K562 (cell line): ENCODE results near the gene P2RX2. TPM values are rescaled to one million over a fixed set of nuclear protein-coding genes. Genes with fewer than 3 reads are reported as not detected.

Experiments
- ATAC-seq: fragments of 200-7000 bp; cut with Tn5 transposase; 3 replicates; pipeline ENCODE4 v1.9.1; 2020; ENCODE audit warnings: moderate library complexity
- BruUV-seq: library from RNA; stranded (reverse); fragments of 400-500 nt; replicated peaks from 2 replicates; lab custom pipeline; 2021; lab: Mats Ljungman, UMichigan
- CTCF ChIA-PET: fragments of 300-600 bp; formaldehyde crosslinking; extraction: SDS; loops from one replicate; lab custom pipeline; 2021; ENCODE audit warnings: low intra/inter-chr PET ratio; lab: Yijun Ruan, JAX
- POLR2A ChIA-PET: fragments of 300-600, 350-650 bp; sonication (Branson Sonifier 250); formaldehyde crosslinking; extraction: SDS; loops from one replicate; lab custom pipeline; 2021; ENCODE audit warnings: antibody characterized with exemption, inconsistent platforms; lab: Yijun Ruan, JAX
- DNase-seq, 4 experiments: peaks; one replicate each; pipeline versions ENCODE4 v3.0.0 to v3.0.0-alpha.2; 2011 to 2018; ENCODE audit warnings: low spot score in 3 of 4, mixed read lengths in 3 of 4; ENCODE audit errors: extremely low read depth in 1 of 4
- FAIRE-seq: peaks from 2 replicates; lab custom pipeline; 2011; peaks lifted over from hg19 to GRCh38; lab: Jason Lieb, UNC
- H2AFZ ChIP-seq: 2 replicates; pipeline ENCODE4 v1.6.0; 2011; ENCODE audit warnings: low read depth, low read length, control low read depth, inconsistent platforms
- H3K27ac ChIP-seq: fragments of 200-600 bp; 3 replicates; pipeline ENCODE4 v1.8.0; 2011; ENCODE audit warnings: low read depth, mild to moderate bottlenecking, control low read depth, inconsistent platforms, low read length, moderate library complexity, mixed read lengths; ENCODE audit errors: extremely low read depth
- H3K27me3 ChIP-seq, 2 experiments: fragments of 300-600 bp in 1 of 2; 2 replicates in 1 of 2; 3 replicates in 1 of 2; pipeline versions ENCODE4 v1.6.0 to v1.8.0; 2011; ENCODE audit warnings: inconsistent platforms in 2 of 2, low read length in 2 of 2, mild to moderate bottlenecking in 1 of 2, mixed read lengths in 1 of 2, moderate library complexity in 1 of 2; ENCODE audit not compliant: control insufficient read depth in 2 of 2, insufficient read depth in 2 of 2
- H3K36me3 ChIP-seq: fragments of 300-600 bp; 3 replicates; pipeline ENCODE4 v1.8.0; 2011; ENCODE audit warnings: mild to moderate bottlenecking, low read length, inconsistent platforms; ENCODE audit not compliant: control insufficient read depth, insufficient read depth
- H3K4me1 ChIP-seq, 2 experiments: fragments of 200-600 bp in 1 of 2; replicated peaks in 1 of 2; 2 replicates in 1 of 2; 3 replicates in 1 of 2; pipeline versions ENCODE4 v1.5.1 to v1.8.0; 2011; ENCODE audit warnings: inconsistent platforms in 2 of 2, low read length in 2 of 2, mild to moderate bottlenecking in 1 of 2, mixed read lengths in 1 of 2, moderate library complexity in 1 of 2; ENCODE audit not compliant: control insufficient read depth in 2 of 2, insufficient read depth in 2 of 2
- H3K4me2 ChIP-seq: 2 replicates; pipeline ENCODE4 v1.6.1; 2011; ENCODE audit warnings: low read length, control low read depth, inconsistent platforms, mixed read lengths; ENCODE audit not compliant: insufficient read depth
- H3K4me3 ChIP-seq: fragments of 200-600 bp; sonication (generic), shearing (Covaris generic); 2 replicates; pipeline ENCODE4 v1.5.1; 2016; ENCODE audit warnings: control low read depth, inconsistent platforms
- H3K79me2 ChIP-seq: fragments of 200-600 bp; 3 replicates; pipeline ENCODE4 v1.8.0; 2011; ENCODE audit warnings: low read length, inconsistent platforms; ENCODE audit not compliant: control insufficient read depth, insufficient read depth
- H3K9ac ChIP-seq, 2 experiments: 2 replicates each; pipeline versions ENCODE4 v1.6.0 to v1.6.1; 2011; ENCODE audit warnings: low read depth in 2 of 2, low read length in 2 of 2, control low read depth in 1 of 2, inconsistent platforms in 1 of 2, mild to moderate bottlenecking in 1 of 2, mixed read lengths in 1 of 2; ENCODE audit not compliant: insufficient read depth in 1 of 2
- H3K9me1 ChIP-seq: one replicate; pipeline ENCODE4 v1.6.0; 2011; ENCODE audit warnings: inconsistent platforms, mild to moderate bottlenecking, low read length, moderate library complexity; ENCODE audit not compliant: control insufficient read depth, insufficient read depth
- H3K9me3 ChIP-seq: replicated peaks from 2 replicates; pipeline ENCODE4 v1.5.1; 2011; ENCODE audit warnings: low read depth, low read length, inconsistent platforms; ENCODE audit not compliant: control insufficient read depth, insufficient read depth
- H4K20me1 ChIP-seq: replicated peaks from 2 replicates; pipeline ENCODE4 v1.6.1; 2011; ENCODE audit warnings: low read length, inconsistent platforms, mixed read lengths; ENCODE audit not compliant: control insufficient read depth, insufficient read depth
- CREB1 ChIP-seq, 2 experiments: sonication (generic) in 1 of 2; formaldehyde crosslinking in 1 of 2; IDR thresholded peaks; 2 replicates each; pipeline versions ENCODE4 v1.6.1 to v1.8.0; 2012 to 2022; ENCODE audit warnings: inconsistent platforms in 1 of 2, mild to moderate bottlenecking in 1 of 2, missing genetic modification reagents in 1 of 2, moderate library complexity in 1 of 2
- CREB3 ChIP-seq: fragments of 450-650 bp; conservative IDR thresholded peaks from 2 replicates; pipeline ENCODE4 v1.6.1; 2016; ENCODE audit warnings: missing genetic modification characterization, low read depth, mild to moderate bottlenecking, missing compliant biosample characterization, moderate library complexity
- CTCFL ChIP-seq: IDR thresholded peaks from 2 replicates; pipeline ENCODE4 v1.6.1; 2011; ENCODE audit warnings: borderline replicate concordance, low read depth, mild to moderate bottlenecking, moderate library complexity, low read length; ENCODE audit not compliant: insufficient read depth, poor library complexity, severe bottlenecking
- KDM1A ChIP-seq, 2 experiments: fragments of 450-650 bp; IDR thresholded peaks; 2 replicates each; pipeline ENCODE4 v1.6.1; 2016; ENCODE audit warnings: mild to moderate bottlenecking in 2 of 2
- MYNN ChIP-seq, 2 experiments: sonication (generic); formaldehyde crosslinking in 1 of 2; IDR thresholded peaks; 2 replicates each; pipeline versions ENCODE4 v1.5.0 to v1.6.1; 2016 to 2020; ENCODE audit warnings: antibody characterized with exemption in 1 of 2, missing genetic modification reagents in 1 of 2
- POLR2A ChIP-seq: fragments of 450-650 bp; conservative IDR thresholded peaks from 2 replicates; pipeline ENCODE4 v1.6.1; 2016
- POLR2AphosphoS2 ChIP-seq: IDR thresholded peaks from 2 replicates; pipeline ENCODE4 v1.6.1; 2012; ENCODE audit warnings: low read length, improper control_type of control experiment
- POLR2G ChIP-seq: fragments of 200-400 bp; formaldehyde crosslinking; IDR thresholded peaks from 2 replicates; pipeline ENCODE4 v1.6.1; 2017; ENCODE audit warnings: low read depth, mild to moderate bottlenecking, antibody characterized with exemption, low read length, moderate library complexity
- RAD51 ChIP-seq: fragments of 450-650 bp; IDR thresholded peaks from 2 replicates; pipeline ENCODE4 v1.7.1; 2016; ENCODE audit warnings: low read depth, mild to moderate bottlenecking, borderline replicate concordance
- RBM22 ChIP-seq: fragments of 200-400 bp; formaldehyde crosslinking; IDR thresholded peaks from 2 replicates; pipeline ENCODE4 v1.6.1; 2018; ENCODE audit warnings: low read length, low read depth; ENCODE audit not compliant: poor library complexity, severe bottlenecking
- ZC3H4 ChIP-seq: sonication (generic); formaldehyde crosslinking; IDR thresholded peaks from 2 replicates; pipeline ENCODE4 v1.9.0; 2021; ENCODE audit warnings: missing genetic modification reagents, borderline replicate concordance
- WGBS: fragments of 100-300 bp; shearing (Covaris generic); methylation state at CpG from one replicate; pipeline ENCODE4 v1.1.6; 2016; ENCODE audit warnings: low coverage, mixed read lengths; ENCODE audit not compliant: insufficient coverage; ENCODE audit errors: missing lambda C conversion rate; 5-methylcytosine and 5-hydroxymethylcytosine counted together
- in situ Hi-C: fragments of 300-500 bp; cut with MboI; formaldehyde crosslinking; loops from 4 replicates; pipeline ENCODE4 v1.15.0; 2018; ENCODE audit warnings: inconsistent platforms, mixed read lengths
- intact Hi-C: fragments of 100-400 bp; cut with micrococcal nuclease; formaldehyde crosslinking; loops from 2 replicates; pipeline ENCODE4 v1.14.2; 2022
- polyA plus RNA-seq, 8 experiments: library from polyadenylated mRNA; depleted of rRNA in 4 of 8; stranded (reverse) in 5 of 8; unstranded in 3 of 8; fragments of >200 nt; fragmentation: Nextera tagmentation in 2 of 8; fragmentation: Illumina TruSeq in 1 of 8; extraction: Ambion mirVana in 2 of 8; extraction: Trizol in 1 of 8; gene quantifications; 2 replicates each; pipeline versions ENCODE4 v1.2.1 to v1.2.3, GENCODE V29; 2011 to 2014; ENCODE audit warnings: inconsistent platforms in 1 of 8, missing spikeins in 1 of 8
- total RNA-seq, 7 experiments: library from RNA; depleted of rRNA in 6 of 7; stranded (reverse); fragments of >200 nt in 6 of 7; fragmentation: Illumina TruSeq in 2 of 7; extraction: Trizol in 2 of 7; gene quantifications; 2 replicates each; pipeline versions ENCODE4 v1.2.1 to v1.2.3, GENCODE V29; 2011 to 2021; ENCODE audit warnings: low replicate concordance in 1 of 7

P2RX2 gene
- total and polyA plus RNA-seq, 9 of the 15 experiments (the other 6 are each of a cell fraction or from before 2014, with no cell fraction given) = not detected

- no peak overlapping the region for H3K9ac ChIP-seq
- peaks cover 26% of the 10 kb centered on the region; the same call in 2 of the 3 replicates for H3K36me3 ChIP-seq
- BruUV-seq = no TSS peak
- 0 out of 2 replicates have a peak, but pooled peaks have one; percentile 35 for TF ChIP-seq POLR2AphosphoS2
- TF ChIP-seq POLR2A = peak; percentile 23; the same call in 1 of the 2 replicates
- no peak for TF ChIP-seq ZC3H4
- TF ChIP-seq RBM22 = peak; percentile 54
- no peak for TF ChIP-seq RAD51
- TF ChIP-seq KDM1A (IDR thresholded peaks at IDR 0.05) = no peak
- TF ChIP-seq MYNN (IDR thresholded peaks at IDR 0.05) = 0 out of 2 replicates have a peak, but pooled peaks have one; percentile 2
- TF ChIP-seq MYNN (CRISPR knock-in tag; IDR thresholded peaks at IDR 0.05) = no peak
- no peak for TF ChIP-seq CREB3 (tag)
- TF ChIP-seq CREB1 (IDR thresholded peaks at IDR 0.05) = no peak
- TF ChIP-seq CREB1 (CRISPR knock-in tag; IDR thresholded peaks at IDR 0.05) = no peak
- no peak for TF ChIP-seq CTCFL
- peak; percentile 75 for TF ChIP-seq POLR2G
- intact Hi-C loops = no loop called here
- H3K4me1 ChIP-seq = peaks cover 12 to 54% of the 10 kb centered on the region in 2 experiments; a peak in 4 of 5 replicates
- H3K27ac ChIP-seq = no peak overlapping the region
- peaks cover 10% of the 10 kb centered on the region for H3K9me3 ChIP-seq
- no peak overlapping the region for H3K4me3 ChIP-seq
- no peaks in the 10 kb centered on the region for H3K9me1 ChIP-seq
- H3K27me3 ChIP-seq = no peaks in the 10 kb centered on the region
- DNase-seq (no peak), ATAC-seq (no peak), FAIRE-seq (no peak)
- no peaks in the 10 kb centered on the region for H3K79me2 ChIP-seq
- ChIA-PET CTCF (no interaction called here), POLR2A (interaction anchor here (0.8 to 1.9 kb wide), 2 partner anchors 9 to 10 kb away, joined by 4 to 8 read pairs; partner anchors contain the start of gene LRCOL1)
- no peak overlapping the region for H2AFZ ChIP-seq
- in situ Hi-C loops = no loop called here
- 61% methylated on average over 15 of the region's 29 CpGs for WGBS
- 0 out of 2 replicates have a peak, but pooled peaks cover 3% of the 10 kb centered on the region for H4K20me1 ChIP-seq
- no peak overlapping the region for H3K4me2 ChIP-seq
These were observed 1.7 kb downstream of the P2RX2 start for GRCh38 chr12:132620113-132620898.
